Sigmoid colon (tissue), 7 donors: ENCODE measurements around the gene ALDH4A1. TPM values are rescaled to one million over a fixed set of nuclear protein-coding genes. Genes with fewer than 3 reads are reported as not detected.

Source experiments
- DNase-seq: peaks from one replicate; pipeline ENCODE4 v3.0.0-alpha.2; 2019
- H3K27ac ChIP-seq, 4 donors: fragments of 200-600 bp; sonication (generic); one replicate each; pipeline ENCODE4 v1.5.1; 2016 to 2019; ENCODE audit warnings: mild to moderate bottlenecking in 1 of 4
- H3K27me3 ChIP-seq, 3 donors: fragments of 200-600 bp; sonication (generic); one replicate each; pipeline ENCODE4 v1.5.1; 2019; ENCODE audit warnings: mild to moderate bottlenecking in 1 of 3
- H3K36me3 ChIP-seq, 4 donors: fragments of 200-600 bp; sonication (generic); one replicate each; pipeline ENCODE4 v1.5.1; 2016 to 2019
- H3K4me1 ChIP-seq, 4 donors: fragments of 200-600 bp; sonication (generic); one replicate each; pipeline ENCODE4 v1.5.1; 2017 to 2019
- H3K4me3 ChIP-seq, 4 donors: fragments of 200-600 bp; sonication (generic); one replicate each; pipeline ENCODE4 v1.5.1; 2017 to 2019; ENCODE audit warnings: mild to moderate bottlenecking in 2 of 4, moderate library complexity in 1 of 4
- H3K9me3 ChIP-seq, 4 donors: fragments of 200-600 bp in 3 of 4; sonication (generic) in 3 of 4; one replicate each; pipeline versions ENCODE4 v1.5.1 to v1.6.1; 2013 to 2019
- EP300 ChIP-seq, 4 donors: sonication (generic); formaldehyde crosslinking; IDR thresholded peaks; one replicate each; pipeline ENCODE4 v1.6.1; 2017; ENCODE audit warnings: antibody characterized with exemption in 4 of 4
- POLR2A ChIP-seq, 2 donors: fragments of 450-650 bp; IDR thresholded peaks; one replicate each; pipeline ENCODE4 v1.6.1; 2016; ENCODE audit warnings: antibody characterized with exemption in 2 of 2, mild to moderate bottlenecking in 2 of 2, moderate library complexity in 2 of 2
- POLR2AphosphoS5 ChIP-seq, 4 donors: sonication (generic); formaldehyde crosslinking; IDR thresholded peaks; one replicate each; pipeline ENCODE4 v1.6.1; 2017; ENCODE audit warnings: antibody characterized with exemption in 4 of 4
- WGBS, 2 donors: extraction: QIAGEN DNeasy Blood & Tissue Kit; methylation state at CpG; one replicate each; pipeline ENCODE4 v1.1.7; 2013; 5-methylcytosine and 5-hydroxymethylcytosine counted together
- intact Hi-C: fragments of 100-400 bp; cut with DNase I; formaldehyde crosslinking; loops from one replicate; pipeline ENCODE4 v1.15.1; 2023
- polyA plus RNA-seq, 3 donors: library from polyadenylated mRNA; stranded (reverse); fragments of 200-250 nt; gene quantifications; one replicate each; pipeline ENCODE4 v1.2.3, GENCODE V29; 2013
- total RNA-seq, 4 donors: library from RNA; depleted of rRNA; stranded (reverse); fragments of >200 nt; gene quantifications; one replicate each; pipeline ENCODE4 v1.1.0, GENCODE V29; 2016
- TF ChIP-seq, protein P1 (sequence below), 4 experiments: fragments of 450-650 bp in 3 of 4; fragments of 200-600 bp in 1 of 4; IDR thresholded peaks; one replicate each; pipeline ENCODE4 v1.5.1; 2016 to 2019; ENCODE audit warnings: antibody characterized with exemption in 4 of 4, mild to moderate bottlenecking in 3 of 4, moderate library complexity in 2 of 4
- donor health status: healthy with polysubstance abuse.
- donor health status: Bipolar disorder and iron deficiency.
- donor health status: healthy.

Gene ALDH4A1
- total and polyA plus RNA-seq, 7 donors, result 2.4 to 12.8 (median 7.2) TPM

DNA sequence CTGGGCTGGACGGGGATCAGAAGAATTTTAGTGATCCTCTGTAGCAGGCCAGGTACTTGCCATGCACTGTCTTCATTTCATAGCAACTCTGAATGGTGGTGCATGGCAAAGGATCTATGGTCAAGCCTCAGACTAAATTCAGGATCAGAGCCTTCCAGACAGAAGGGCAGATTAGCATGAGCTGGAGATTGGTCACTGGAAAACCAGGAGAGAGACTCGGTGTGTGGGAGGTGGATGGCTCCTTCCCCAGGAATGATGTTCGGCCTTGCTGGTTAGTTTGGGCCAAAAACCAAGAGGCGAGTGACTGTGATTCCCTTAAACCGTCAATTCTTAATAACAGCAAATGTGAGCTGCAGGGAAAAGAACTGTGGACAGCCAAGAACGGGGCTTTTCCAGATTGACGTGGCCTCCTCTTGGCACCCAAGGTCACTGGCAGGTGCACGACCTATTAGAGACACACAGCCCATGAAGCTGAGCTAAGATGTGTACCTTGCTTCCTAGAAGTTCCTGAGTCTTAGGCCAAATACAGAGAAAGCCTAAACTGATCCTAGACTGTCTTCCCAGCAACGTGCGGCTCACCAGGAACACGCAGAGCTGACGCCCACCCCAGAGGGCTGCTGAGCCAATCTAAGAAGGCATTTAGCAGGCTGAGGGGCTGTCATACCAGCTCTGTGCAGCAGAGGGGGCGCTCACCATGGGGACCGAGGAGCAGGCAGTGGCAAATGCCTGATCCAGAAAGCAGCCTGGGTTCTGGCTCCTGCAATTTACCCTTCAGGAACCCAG is 18.5 kb downstream of the ALDH4A1 start:
- H3K4me1 ChIP-seq, result no peaks in the 10 kb centered on the region
- H3K4me3 ChIP-seq, result no peak overlapping the region
- H3K36me3 ChIP-seq, result peaks cover 0 to 17% (median 3%) of the 10 kb centered on the region in 4 donors
- H3K27me3 ChIP-seq, result no peaks in the 10 kb centered on the region
- peak; percentile 75 for DNase-seq
- intact Hi-C loops, result no loop called here
- WGBS, 2 donors, result 52 to 61% methylated on average over 14 of the region's 14 CpGs
- no peaks in the 10 kb centered on the region for H3K9me3 ChIP-seq
- TF ChIP-seq EP300 (IDR thresholded peaks at IDR 0.05) (no peak), POLR2A (IDR thresholded peaks at IDR 0.05) (no peak), POLR2AphosphoS5 (IDR thresholded peaks at IDR 0.05) (no peak)
- TF ChIP-seq, protein P1, sequence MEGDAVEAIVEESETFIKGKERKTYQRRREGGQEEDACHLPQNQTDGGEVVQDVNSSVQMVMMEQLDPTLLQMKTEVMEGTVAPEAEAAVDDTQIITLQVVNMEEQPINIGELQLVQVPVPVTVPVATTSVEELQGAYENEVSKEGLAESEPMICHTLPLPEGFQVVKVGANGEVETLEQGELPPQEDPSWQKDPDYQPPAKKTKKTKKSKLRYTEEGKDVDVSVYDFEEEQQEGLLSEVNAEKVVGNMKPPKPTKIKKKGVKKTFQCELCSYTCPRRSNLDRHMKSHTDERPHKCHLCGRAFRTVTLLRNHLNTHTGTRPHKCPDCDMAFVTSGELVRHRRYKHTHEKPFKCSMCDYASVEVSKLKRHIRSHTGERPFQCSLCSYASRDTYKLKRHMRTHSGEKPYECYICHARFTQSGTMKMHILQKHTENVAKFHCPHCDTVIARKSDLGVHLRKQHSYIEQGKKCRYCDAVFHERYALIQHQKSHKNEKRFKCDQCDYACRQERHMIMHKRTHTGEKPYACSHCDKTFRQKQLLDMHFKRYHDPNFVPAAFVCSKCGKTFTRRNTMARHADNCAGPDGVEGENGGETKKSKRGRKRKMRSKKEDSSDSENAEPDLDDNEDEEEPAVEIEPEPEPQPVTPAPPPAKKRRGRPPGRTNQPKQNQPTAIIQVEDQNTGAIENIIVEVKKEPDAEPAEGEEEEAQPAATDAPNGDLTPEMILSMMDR (IDR thresholded peaks at IDR 0.05), result peak; percentile 69 to 91 (median 80)
- H3K27ac ChIP-seq, result no peak overlapping the region

DNA sequence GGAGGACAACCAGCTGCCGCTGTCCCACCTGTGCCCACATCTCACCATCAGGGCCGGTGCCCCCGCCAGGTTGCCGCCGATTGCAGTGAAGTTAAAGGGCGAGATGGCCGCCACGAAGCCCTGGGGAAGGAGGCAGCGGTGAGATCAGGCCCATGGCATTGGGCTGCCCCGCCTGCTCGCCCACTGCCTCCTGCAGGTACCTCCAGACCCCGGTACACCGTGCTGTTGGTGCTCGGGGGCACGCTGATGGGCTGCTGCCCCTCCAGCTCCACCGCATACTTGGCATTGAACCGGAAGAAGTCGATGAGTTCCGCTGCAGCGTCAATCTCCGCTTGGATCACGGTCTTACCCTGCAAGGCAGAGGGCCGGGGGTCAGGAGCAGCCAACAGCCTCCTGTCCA is 19.3 kb downstream of the ALDH4A1 start:
- Histone ChIP-seq H3K4me1 (no peaks in the 10 kb centered on the region), H3K27me3 (no peaks in the 10 kb centered on the region), H3K36me3 (peaks cover 0 to 14% (median 3%) of the 10 kb centered on the region in 4 donors), H3K4me3 (no peak overlapping the region), H3K27ac (no peak overlapping the region), H3K9me3 (no peaks in the 10 kb centered on the region)
- no peak for TF ChIP-seq EP300 (IDR thresholded peaks at IDR 0.05)
- no peak for TF ChIP-seq POLR2AphosphoS5 (IDR thresholded peaks at IDR 0.05)
- TF ChIP-seq POLR2A (IDR thresholded peaks at IDR 0.05), result no peak
- no peak for DNase-seq
- 96 to 97% methylated on average over 23 of the region's 23 CpGs for WGBS, 2 donors
- intact Hi-C loops, result no loop called here

DNA sequence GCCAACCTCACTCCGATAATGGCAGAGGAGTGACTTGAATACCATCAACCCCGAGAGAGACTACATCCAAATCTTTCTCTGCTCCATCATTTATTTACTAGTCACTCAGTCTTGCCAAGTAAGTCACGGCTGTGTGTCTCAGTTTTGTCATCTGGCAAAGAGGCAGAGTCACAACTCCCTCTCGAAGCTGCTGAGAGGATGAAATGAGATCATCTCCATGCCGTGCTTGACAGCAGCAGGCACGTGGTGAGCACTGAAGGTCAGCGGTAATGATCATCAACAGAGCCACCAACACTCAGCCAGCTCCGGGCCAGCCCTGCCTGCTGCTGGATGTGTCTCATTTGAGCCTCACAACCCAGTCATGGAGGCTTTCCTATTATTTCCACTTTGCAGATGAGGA is 19.9 kb downstream of the ALDH4A1 start:
- Histone ChIP-seq H3K27ac (no peak overlapping the region), H3K36me3 (peaks cover 0 to 14% (median 3%) of the 10 kb centered on the region in 4 donors), H3K27me3 (no peaks in the 10 kb centered on the region), H3K4me1 (no peaks in the 10 kb centered on the region), H3K4me3 (no peak overlapping the region), H3K9me3 (no peaks in the 10 kb centered on the region)
- TF ChIP-seq, protein P1 (IDR thresholded peaks at IDR 0.05), result no peak
- TF ChIP-seq EP300 (IDR thresholded peaks at IDR 0.05), result no peak
- 89 to 90% methylated on average over 8 of the region's 8 CpGs for WGBS, 2 donors
- intact Hi-C loops, result no loop called here
- no peak for DNase-seq

GRCh38 chr1:18881642-18882431 is 20.5 kb downstream of the ALDH4A1 start:
- no peak overlapping the region for H3K4me3 ChIP-seq
- no peak overlapping the region for H3K27ac ChIP-seq
- no peaks in the 10 kb centered on the region for H3K27me3 ChIP-seq
- peaks cover 0 to 14% (median 3%) of the 10 kb centered on the region in 4 donors for H3K36me3 ChIP-seq
- no peaks in the 10 kb centered on the region for H3K4me1 ChIP-seq
- no peak for DNase-seq
- H3K9me3 ChIP-seq, result no peaks in the 10 kb centered on the region
- intact Hi-C loops, result no loop called here
- TF ChIP-seq EP300 (IDR thresholded peaks at IDR 0.05) (no peak), POLR2A (IDR thresholded peaks at IDR 0.05) (no peak), POLR2AphosphoS5 (IDR thresholded peaks at IDR 0.05) (no peak)
- TF ChIP-seq, protein P1 (IDR thresholded peaks at IDR 0.05), result no peak
- 92 to 94% methylated on average over 24 of the region's 24 CpGs for WGBS, 2 donors

- no peak for DNase-seq
- H3K27ac ChIP-seq, result no peak overlapping the region
- no peak overlapping the region for H3K4me3 ChIP-seq
- WGBS, 2 donors, result 90 to 97% methylated on average over 2 of the region's 2 CpGs
- intact Hi-C loops, result no loop called here
- no peaks in the 10 kb centered on the region for H3K9me3 ChIP-seq
- no peaks in the 10 kb centered on the region for H3K27me3 ChIP-seq
- H3K4me1 ChIP-seq, result no peaks in the 10 kb centered on the region
- no peak for TF ChIP-seq POLR2AphosphoS5 (IDR thresholded peaks at IDR 0.05)
- no peak for TF ChIP-seq POLR2A (IDR thresholded peaks at IDR 0.05)
- TF ChIP-seq, protein P1 (IDR thresholded peaks at IDR 0.05), result no peak
- TF ChIP-seq EP300 (IDR thresholded peaks at IDR 0.05), result no peak
- H3K36me3 ChIP-seq, result peaks cover 0 to 14% (median 3%) of the 10 kb centered on the region in 4 donors
Observed at GRCh38 chr1:18881164-18881563, 21.2 kb downstream of the ALDH4A1 start.
